H1 (cell line): ENCODE measurements around the gene ITPRIPL2. TPM values are rescaled to one million over a fixed set of nuclear protein-coding genes. Genes with fewer than 3 reads are reported as not detected.

Experiments used
- CTCF ChIA-PET: fragments of 300-600 bp; sonication (Branson Sonifier 250); formaldehyde crosslinking; loops from one replicate; lab custom pipeline; 2021; ENCODE audit not compliant: partially characterized antibody; lab: Charles Lee
- POLR2A ChIA-PET: fragments of 300-600 bp; sonication (Branson Sonifier 250); formaldehyde crosslinking; loops from one replicate; lab custom pipeline; 2021; ENCODE audit warnings: inconsistent platforms; ENCODE audit not compliant: partially characterized antibody; lab: Charles Lee
- DNase-seq, 2 experiments: peaks; one replicate each; pipeline versions ENCODE4 v3.0.0 to v3.0.0-alpha.2; 2010 to 2022; ENCODE audit warnings: low spot score in 2 of 2, low read depth in 1 of 2, mixed read lengths in 1 of 2
- FAIRE-seq: peaks from 2 replicates; lab custom pipeline; 2011; peaks lifted over from hg19 to GRCh38; lab: Jason Lieb, UNC
- H2AFZ ChIP-seq: 2 replicates; pipeline ENCODE4 v1.8.1; 2012; ENCODE audit warnings: low read length, inconsistent platforms
- H2AK5ac ChIP-seq: 2 replicates; pipeline ENCODE4 v1.6.1; 2013; ENCODE audit warnings: low read depth, low read length
- H2BK120ac ChIP-seq: replicated peaks from 2 replicates; pipeline ENCODE3; 2013; ENCODE audit warnings: low read depth, low read length, inconsistent platforms
- H2BK12ac ChIP-seq: 2 replicates; pipeline ENCODE4 v1.6.1; 2013; ENCODE audit warnings: low read depth, low read length
- H2BK15ac ChIP-seq: 2 replicates; pipeline ENCODE4 v1.6.1; 2013; ENCODE audit warnings: low read length
- H2BK20ac ChIP-seq: 2 replicates; pipeline ENCODE4 v1.6.1; 2013; ENCODE audit warnings: low read length
- H2BK5ac ChIP-seq: 2 replicates; pipeline ENCODE4 v1.6.1; 2013; ENCODE audit warnings: low read depth, low read length
- H3K14ac ChIP-seq: 2 replicates; pipeline ENCODE4 v1.6.1; 2013; ENCODE audit warnings: inconsistent platforms; ENCODE audit not compliant: insufficient read length
- H3K18ac ChIP-seq: 2 replicates; pipeline ENCODE4 v1.6.1; 2013; ENCODE audit warnings: low read length; ENCODE audit errors: extremely low read depth
- H3K23ac ChIP-seq: 2 replicates; pipeline ENCODE4 v1.6.1; 2013; ENCODE audit warnings: inconsistent platforms; ENCODE audit not compliant: insufficient read length
- H3K23me2 ChIP-seq: 2 replicates; pipeline ENCODE4 v1.6.1; 2013; ENCODE audit warnings: low read depth, low read length
- H3K27ac ChIP-seq: 2 replicates; pipeline ENCODE4 v1.6.1; 2011; ENCODE audit warnings: low read depth, low read length, inconsistent platforms
- H3K27me3 ChIP-seq, 4 experiments: replicated peaks in 1 of 4; 1 replicate in 1 of 4; 2 replicates in 3 of 4; pipeline versions ENCODE4 v1.6.1 to v1.8.1; 2011 to 2013; ENCODE audit warnings: low read length in 3 of 4, mild to moderate bottlenecking in 3 of 4, inconsistent platforms in 2 of 4, mixed read lengths in 2 of 4, moderate library complexity in 1 of 4; ENCODE audit not compliant: control insufficient read depth in 3 of 4, insufficient read depth in 3 of 4; ENCODE audit errors: extremely low read depth in 1 of 4
- H3K36me3 ChIP-seq, 4 experiments: 2 replicates each; pipeline versions ENCODE4 v1.6.1 to v1.8.1; 2011 to 2013; ENCODE audit warnings: mild to moderate bottlenecking in 4 of 4, low read length in 3 of 4, moderate library complexity in 2 of 4, control low read depth in 1 of 4, inconsistent platforms in 1 of 4; ENCODE audit not compliant: insufficient read depth in 4 of 4, control insufficient read depth in 2 of 4
- H3K4ac ChIP-seq: replicated peaks from 2 replicates; pipeline ENCODE3; 2013; ENCODE audit warnings: low read length, low read depth, mixed read lengths, inconsistent platforms; ENCODE audit not compliant: insufficient read length
- H3K4me1 ChIP-seq, 4 experiments: replicated peaks in 1 of 4; 1 replicate in 1 of 4; 2 replicates in 3 of 4; pipeline versions ENCODE4 v1.6.1 to v1.8.1; 2011 to 2013; ENCODE audit warnings: low read length in 3 of 4, inconsistent platforms in 2 of 4, mixed read lengths in 1 of 4; ENCODE audit not compliant: insufficient read depth in 4 of 4, control insufficient read depth in 3 of 4
- H3K4me2 ChIP-seq, 2 experiments: 2 replicates each; pipeline versions ENCODE4 v1.6.1 to v1.8.1; 2011 to 2013; ENCODE audit warnings: low read depth in 2 of 2, low read length in 2 of 2, control low read depth in 1 of 2, inconsistent platforms in 1 of 2, mild to moderate bottlenecking in 1 of 2; ENCODE audit not compliant: insufficient read depth in 1 of 2
- H3K4me3 ChIP-seq, 4 experiments: fragments of 200-600, 300-600 bp in 1 of 4; sonication (generic), shearing (Covaris generic), sonication (Bioruptor Twin) in 1 of 4; 2 replicates each; pipeline versions ENCODE4 v1.5.1 to v1.8.1; 2011 to 2016; ENCODE audit warnings: low read length in 4 of 4, low read depth in 3 of 4, control low read depth in 2 of 4, inconsistent platforms in 2 of 4, mild to moderate bottlenecking in 2 of 4, mixed read lengths in 1 of 4, moderate library complexity in 1 of 4; ENCODE audit not compliant: insufficient read depth in 2 of 4; ENCODE audit errors: extremely low read depth in 1 of 4
- H3K56ac ChIP-seq: replicated peaks from 2 replicates; pipeline ENCODE3; 2013; ENCODE audit warnings: low read depth, mild to moderate bottlenecking, mixed read lengths, low read length, inconsistent platforms; ENCODE audit not compliant: insufficient read length
- H3K79me1 ChIP-seq: 2 replicates; pipeline ENCODE4 v1.6.1; 2013; ENCODE audit warnings: low read depth, low read length, control low read depth
- H3K79me2 ChIP-seq, 2 experiments: 2 replicates each; pipeline versions ENCODE4 v1.6.1 to v1.8.1; 2012 to 2013; ENCODE audit warnings: low read length in 2 of 2, mild to moderate bottlenecking in 2 of 2, inconsistent platforms in 1 of 2; ENCODE audit not compliant: insufficient read depth in 2 of 2, control insufficient read depth in 1 of 2
- H3K9ac ChIP-seq, 4 experiments: replicated peaks in 1 of 4; 1 replicate in 1 of 4; 2 replicates in 3 of 4; pipeline versions ENCODE4 v1.6.1 to v1.8.1; 2011 to 2013; ENCODE audit warnings: low read depth in 3 of 4, low read length in 3 of 4, control low read depth in 2 of 4, mild to moderate bottlenecking in 2 of 4, moderate library complexity in 2 of 4, inconsistent platforms in 1 of 4; ENCODE audit errors: extremely low read depth in 1 of 4
- H3K9me3 ChIP-seq, 2 experiments: 2 replicates each; pipeline versions ENCODE4 v1.6.1 to v1.8.1; 2012 to 2013; ENCODE audit warnings: mild to moderate bottlenecking in 2 of 2, moderate library complexity in 2 of 2, control low read depth in 1 of 2, inconsistent platforms in 1 of 2, low read depth in 1 of 2, low read length in 1 of 2, mixed read lengths in 1 of 2; ENCODE audit not compliant: insufficient read depth in 2 of 2
- H4K20me1 ChIP-seq, 2 experiments: replicated peaks in 1 of 2; 2 replicates each; pipeline versions ENCODE3 to v1.8.1; 2011 to 2013; ENCODE audit warnings: inconsistent platforms in 2 of 2, low read length in 2 of 2, mild to moderate bottlenecking in 1 of 2; ENCODE audit not compliant: insufficient read depth in 2 of 2, control insufficient read depth in 1 of 2
- H4K5ac ChIP-seq: 2 replicates; pipeline ENCODE4 v1.6.1; 2013; ENCODE audit warnings: low read length, low read depth, mixed read lengths, inconsistent platforms; ENCODE audit not compliant: insufficient read length
- H4K8ac ChIP-seq: 2 replicates; pipeline ENCODE4 v1.8.0; 2013; ENCODE audit warnings: mild to moderate bottlenecking, moderate library complexity, low read length, inconsistent platforms; ENCODE audit not compliant: insufficient read depth; ENCODE audit errors: extremely low read depth
- H4K91ac ChIP-seq: replicated peaks from 2 replicates; pipeline ENCODE3; 2013; ENCODE audit warnings: low read length, mixed read lengths, inconsistent platforms; ENCODE audit not compliant: insufficient read length
- ATF3 ChIP-seq: IDR thresholded peaks from 2 replicates; pipeline ENCODE4 v1.6.1; 2011; ENCODE audit warnings: low read depth, mild to moderate bottlenecking, low read length; ENCODE audit not compliant: insufficient read depth
- BCL11A ChIP-seq, 2 experiments: IDR thresholded peaks; one replicate each; pipeline ENCODE4 v1.6.1; 2011; ENCODE audit warnings: low read depth in 2 of 2, low read length in 2 of 2, mild to moderate bottlenecking in 2 of 2
- CEBPB ChIP-seq: IDR thresholded peaks from 2 replicates; pipeline ENCODE4 v1.6.1; 2012; ENCODE audit warnings: low read depth, low read length
- CHD2 ChIP-seq: IDR thresholded peaks from 2 replicates; pipeline ENCODE4 v1.6.1; 2012; ENCODE audit warnings: low read length, improper control_type of control experiment
- KDM1A ChIP-seq: fragments of 200-600, 300-600 bp; sonication (generic); IDR thresholded peaks from 2 replicates; pipeline ENCODE4 v1.7.1; 2016; ENCODE audit warnings: mild to moderate bottlenecking, low read length, borderline replicate concordance
- POLR2AphosphoS5 ChIP-seq: IDR thresholded peaks from 2 replicates; pipeline ENCODE4 v1.6.1; 2011; ENCODE audit warnings: low read depth, low read length
- POU5F1 ChIP-seq: IDR thresholded peaks from 2 replicates; pipeline ENCODE4 v1.6.1; 2011; ENCODE audit warnings: low read depth, mild to moderate bottlenecking, low read length, moderate library complexity
- RFX5 ChIP-seq: IDR thresholded peaks from 2 replicates; pipeline ENCODE4 v1.6.1; 2011; ENCODE audit warnings: low read depth, low read length, improper control_type of control experiment, borderline replicate concordance
- SIN3A ChIP-seq, 2 experiments: IDR thresholded peaks in 1 of 2; conservative IDR thresholded peaks in 1 of 2; 2 replicates each; pipeline ENCODE4 v1.6.1; 2011 to 2012; ENCODE audit warnings: low read length in 2 of 2, improper control_type of control experiment in 1 of 2, low read depth in 1 of 2, mild to moderate bottlenecking in 1 of 2
- SP1 ChIP-seq: IDR thresholded peaks from 2 replicates; pipeline ENCODE4 v1.6.1; 2011; ENCODE audit warnings: low read depth, low read length
- SP2 ChIP-seq: IDR thresholded peaks from 2 replicates; pipeline ENCODE4 v1.6.1; 2012; ENCODE audit warnings: mild to moderate bottlenecking, low read length, inconsistent platforms
- YY1 ChIP-seq: IDR thresholded peaks from 2 replicates; pipeline ENCODE4 v1.6.1; 2011; ENCODE audit warnings: low read depth, mild to moderate bottlenecking, low read length
- WGBS, 2 experiments: shearing (Covaris generic) in 1 of 2; methylation state at CpG; one replicate each; pipeline versions ENCODE4 v1.1.6 to v1.1.7; 2013 to 2015; ENCODE audit warnings: low lambda C conversion rate in 2 of 2, mixed read lengths in 2 of 2, inconsistent platforms in 1 of 2, low coverage in 1 of 2, missing lambda C conversion rate in 1 of 2; ENCODE audit not compliant: insufficient replicate concordance in 2 of 2, insufficient coverage in 1 of 2, insufficient read length in 1 of 2; ENCODE audit errors: extremely low coverage in 1 of 2, missing lambda C conversion rate in 1 of 2; 5-methylcytosine and 5-hydroxymethylcytosine counted together
- polyA plus RNA-seq, 7 experiments: library from polyadenylated mRNA; depleted of rRNA in 3 of 7; stranded (reverse) in 5 of 7; unstranded in 2 of 7; fragments of >200 nt in 5 of 7; fragments of 200-250 nt in 2 of 7; gene quantifications; 1 replicate in 5 of 7; 2 replicates in 1 of 7; 4 replicates in 1 of 7; pipeline versions ENCODE4 v1.2.1 to v1.2.3, GENCODE V29; 2011 to 2013; ENCODE audit warnings: missing spikeins in 2 of 7, mixed read lengths in 2 of 7
- total RNA-seq: library from RNA; stranded (reverse); fragmentation: NEBNext Ultra II Directional; extraction: Animal tissue kit (Norgen Biotek cat#: 25700); gene quantifications from 2 replicates; pipeline ENCODE4 v1.2.1, GENCODE V29; 2021

ITPRIPL2 gene
- total and polyA plus RNA-seq, 2 of the 8 experiments (the other 6 are each of a cell fraction or from before 2014, with no cell fraction given) = 1.1 to 3.4 TPM

DNA sequence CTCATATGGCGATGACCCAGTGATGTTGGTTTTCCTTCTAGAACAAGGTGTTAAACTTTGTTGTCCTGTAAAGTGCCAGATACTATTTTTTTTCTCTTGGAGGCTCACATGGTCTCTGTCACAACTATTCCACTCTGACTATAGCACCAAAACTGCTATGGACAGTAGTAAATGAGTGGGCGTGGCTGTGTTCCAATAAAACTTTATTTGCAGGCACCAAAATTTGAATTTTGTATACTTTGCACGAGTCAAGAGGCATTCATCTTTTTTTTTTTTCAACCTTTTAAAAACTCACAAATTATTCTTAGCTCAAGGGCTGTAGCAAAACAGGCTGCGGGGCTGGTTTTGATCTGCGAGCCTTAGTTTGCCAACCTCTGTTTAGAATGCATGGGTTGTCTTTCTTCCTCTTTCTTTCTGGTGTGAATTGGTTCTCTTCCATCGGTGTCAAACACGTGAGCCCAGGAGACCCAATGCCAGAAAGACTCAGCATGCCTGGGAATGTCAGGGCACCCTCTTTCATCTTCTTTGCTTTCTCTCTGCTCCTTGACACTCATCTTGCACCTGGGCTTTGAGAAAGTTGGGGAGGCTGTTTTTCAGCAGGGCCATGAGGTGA lies 56.4 kb downstream of the ITPRIPL2 start:
- DNase-seq (no peak), FAIRE-seq (no peak)
- Histone ChIP-seq H3K79me1 (no peaks in the 10 kb centered on the region), H3K14ac (no peak overlapping the region), H2BK120ac (no peak overlapping the region), H4K5ac (no peak overlapping the region), H2BK15ac (no peak overlapping the region), H3K56ac (no peak overlapping the region), H3K36me3 (no peaks in the 10 kb centered on the region), H3K4me1 (peaks cover 0 to 2% (median 2%) of the 10 kb centered on the region in 4 experiments; a peak in 3 of 7 replicates), H4K20me1 (no peaks in the 10 kb centered on the region), H3K9me3 (no peaks in the 10 kb centered on the region), H2BK5ac (no peak overlapping the region), H3K27ac (no peak overlapping the region), H4K8ac (no peak overlapping the region), H3K23me2 (peaks cover 3% of the 10 kb centered on the region; the same call in 1 of the 2 replicates), H3K27me3 (peaks cover 0 to 21% (median 15%) of the 10 kb centered on the region in 4 experiments; a peak in 5 of 7 replicates), H2AK5ac (no peak overlapping the region), H3K9ac (no peak overlapping the region), H2BK12ac (no peak overlapping the region), H4K91ac (no peak overlapping the region), H3K4ac (no peak overlapping the region), H3K79me2 (no peaks in the 10 kb centered on the region), H3K4me3 (no peak overlapping the region), H3K18ac (no peak overlapping the region), H3K4me2 (no peak overlapping the region; a peak in 1 of 4 replicates), H2AFZ (no peak overlapping the region), H3K23ac (no peak overlapping the region), H2BK20ac (no peak overlapping the region)
- CTCF ChIA-PET = interaction anchor here (1.4 to 3.4 kb wide), 3 partner anchors 10 to 85 kb away, joined by 4 to 24 read pairs (median 4); no protein-coding TSS in a partner anchor
- 86% methylated on average over 7 of the region's 7 CpGs; no CpG with 5 or more reads in 1 of the 2 experiments for WGBS, 2 experiments
- POLR2A ChIA-PET = interaction anchor here (1.8 kb wide), 1 partner anchor 54 kb away, joined by 4 read pairs; no protein-coding TSS in a partner anchor
- TF ChIP-seq SIN3A (conservative IDR thresholded peaks at IDR 0.05 in 1 of 2, IDR thresholded peaks at IDR 0.05 in 1 of 2; ENCODE audit: low read depth in 1 of 2, low read length in 2 of 2) (no peak), BCL11A (IDR thresholded peaks at IDR 0.05; ENCODE audit: low read depth in 2 of 2, low read length in 2 of 2) (no peak), SP1 (no peak), ATF3 (no peak), KDM1A (no peak), CEBPB (no peak), CHD2 (no peak), YY1 (no peak), SP2 (no peak), RFX5 (no peak), POU5F1 (no peak), POLR2AphosphoS5 (no peak)
